Fibroblast of pulmonary artery (primary cell): Measurements from ENCODE around the gene ADARB2.
"Not testable (repeated sequence)": the region's sequence is repeated elsewhere in the genome, so short reads cannot be mapped to it uniquely, and the experiment has no call there.

Experiments used
- DNase-seq: peaks from one replicate; pipeline ENCODE4 v3.0.0-alpha.2; 2010; ENCODE audit warnings: low read depth
- H3K4me3 ChIP-seq: replicated peaks from 2 replicates; pipeline ENCODE4 v1.5.1; 2011; ENCODE audit warnings: low read depth, mild to moderate bottlenecking, control low read depth, low read length, moderate library complexity
- TF ChIP-seq, protein P1 (sequence below): IDR thresholded peaks from 2 replicates; pipeline ENCODE4 v1.5.1; 2011; ENCODE audit warnings: mild to moderate bottlenecking, control low read depth, low read length, inconsistent platforms; ENCODE audit errors: missing control alignments

Gene ADARB2

DNA sequence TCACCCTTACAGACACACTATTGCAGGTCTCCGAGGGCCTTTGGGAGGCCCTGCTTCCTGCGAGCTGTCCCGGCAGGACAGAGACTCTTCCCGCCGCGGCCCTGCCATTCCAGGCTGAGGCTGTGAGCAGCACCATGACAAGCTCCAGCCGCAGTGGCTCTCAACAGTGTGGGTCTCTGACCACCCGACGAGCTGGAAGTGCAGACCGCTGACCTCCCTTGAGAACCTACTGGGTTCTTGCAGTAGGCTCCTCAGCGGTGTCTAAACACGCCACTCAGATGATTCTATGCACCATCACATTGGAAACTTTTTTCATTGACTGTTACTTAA lies 377.7 kb downstream of the ADARB2 start:
- TF ChIP-seq, protein P1, sequence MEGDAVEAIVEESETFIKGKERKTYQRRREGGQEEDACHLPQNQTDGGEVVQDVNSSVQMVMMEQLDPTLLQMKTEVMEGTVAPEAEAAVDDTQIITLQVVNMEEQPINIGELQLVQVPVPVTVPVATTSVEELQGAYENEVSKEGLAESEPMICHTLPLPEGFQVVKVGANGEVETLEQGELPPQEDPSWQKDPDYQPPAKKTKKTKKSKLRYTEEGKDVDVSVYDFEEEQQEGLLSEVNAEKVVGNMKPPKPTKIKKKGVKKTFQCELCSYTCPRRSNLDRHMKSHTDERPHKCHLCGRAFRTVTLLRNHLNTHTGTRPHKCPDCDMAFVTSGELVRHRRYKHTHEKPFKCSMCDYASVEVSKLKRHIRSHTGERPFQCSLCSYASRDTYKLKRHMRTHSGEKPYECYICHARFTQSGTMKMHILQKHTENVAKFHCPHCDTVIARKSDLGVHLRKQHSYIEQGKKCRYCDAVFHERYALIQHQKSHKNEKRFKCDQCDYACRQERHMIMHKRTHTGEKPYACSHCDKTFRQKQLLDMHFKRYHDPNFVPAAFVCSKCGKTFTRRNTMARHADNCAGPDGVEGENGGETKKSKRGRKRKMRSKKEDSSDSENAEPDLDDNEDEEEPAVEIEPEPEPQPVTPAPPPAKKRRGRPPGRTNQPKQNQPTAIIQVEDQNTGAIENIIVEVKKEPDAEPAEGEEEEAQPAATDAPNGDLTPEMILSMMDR = no peak
- H3K4me3 ChIP-seq = no peak overlapping the region
- no peak for DNase-seq

DNA sequence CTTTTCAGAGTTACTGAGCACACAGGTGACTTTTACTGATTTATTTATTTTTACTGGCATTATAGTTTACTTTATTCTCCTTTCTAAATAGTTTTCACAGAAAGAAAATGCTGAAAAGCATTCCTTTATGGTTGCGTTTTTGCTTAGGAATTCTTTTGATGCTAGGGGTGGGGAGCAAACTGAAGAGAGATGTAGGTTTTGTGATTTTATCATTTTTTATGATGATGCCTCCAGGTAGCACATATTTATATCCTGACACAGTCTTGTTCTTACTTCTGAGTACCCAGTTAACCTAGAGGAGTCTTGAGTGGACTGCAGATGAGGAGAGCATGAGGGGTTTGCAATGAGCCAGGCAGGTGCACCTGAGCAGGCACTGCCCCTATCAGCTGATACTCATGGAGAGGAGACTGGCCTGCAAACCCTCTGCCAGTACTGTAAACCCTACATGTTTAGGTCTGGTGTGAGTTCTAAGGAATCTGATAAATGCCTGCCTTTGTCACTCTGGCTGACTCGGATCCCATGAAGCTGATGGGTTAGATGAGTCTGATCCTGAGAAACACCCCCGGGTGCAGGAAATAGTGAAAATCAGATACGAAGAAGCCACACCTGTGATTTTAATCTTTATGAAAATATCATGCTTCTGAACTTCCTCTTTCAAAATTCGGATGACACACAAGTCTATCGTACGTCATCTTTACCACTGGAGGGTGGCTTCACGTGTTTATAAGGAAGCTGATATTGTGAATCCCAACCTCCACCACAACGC lies 378.3 kb downstream of the ADARB2 start:
- TF ChIP-seq, protein P1 = no peak
- DNase-seq = no peak

DNA sequence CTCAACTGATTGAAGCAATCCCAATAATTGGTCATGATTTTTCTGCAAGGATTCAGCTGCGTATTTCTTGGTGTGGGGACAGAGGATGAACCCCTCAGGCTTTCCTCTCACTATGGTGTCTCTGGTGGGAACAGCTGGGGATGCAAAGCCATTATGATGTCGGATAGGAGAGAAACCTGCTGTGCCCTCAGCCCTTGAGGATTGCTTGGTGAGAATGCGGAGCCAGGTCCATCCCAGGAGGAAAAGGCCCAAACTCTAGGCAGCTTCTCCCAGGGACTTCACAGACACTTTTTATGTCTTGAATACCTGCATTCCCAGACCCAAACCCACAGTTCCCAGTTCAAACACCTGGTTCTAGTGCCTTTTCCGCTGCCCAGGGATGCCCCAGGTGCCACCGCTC lies 379.2 kb downstream of the ADARB2 start:
- TF ChIP-seq, protein P1 = no peak
- no peak overlapping the region for H3K4me3 ChIP-seq
- DNase-seq = no peak

More for the DNA sequence above, 378.3 kb downstream of the ADARB2 start:
- no peak overlapping the region for H3K4me3 ChIP-seq

DNA sequence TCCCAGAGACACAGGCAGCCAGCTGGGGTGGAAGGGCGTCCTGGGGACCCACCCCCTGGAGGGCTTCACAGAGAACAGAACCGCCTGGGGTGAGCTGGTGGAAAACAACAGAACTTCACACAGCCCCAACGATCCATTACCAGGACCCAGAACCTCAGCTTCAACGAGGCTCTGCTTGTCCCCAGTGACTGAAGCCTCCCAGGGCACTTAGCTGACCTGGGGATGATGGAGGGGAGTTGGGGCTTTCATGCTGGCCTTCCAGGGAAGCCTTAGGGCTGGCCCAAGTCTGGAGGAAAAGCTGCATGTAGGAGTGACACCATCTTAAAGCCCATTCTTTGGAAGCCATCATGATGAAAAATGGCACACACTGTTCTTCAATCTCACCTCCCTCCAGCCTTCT lies 381.0 kb downstream of the ADARB2 start:
- TF ChIP-seq, protein P1 = no peak
- no peak for DNase-seq
- H3K4me3 ChIP-seq = no peak overlapping the region

DNA sequence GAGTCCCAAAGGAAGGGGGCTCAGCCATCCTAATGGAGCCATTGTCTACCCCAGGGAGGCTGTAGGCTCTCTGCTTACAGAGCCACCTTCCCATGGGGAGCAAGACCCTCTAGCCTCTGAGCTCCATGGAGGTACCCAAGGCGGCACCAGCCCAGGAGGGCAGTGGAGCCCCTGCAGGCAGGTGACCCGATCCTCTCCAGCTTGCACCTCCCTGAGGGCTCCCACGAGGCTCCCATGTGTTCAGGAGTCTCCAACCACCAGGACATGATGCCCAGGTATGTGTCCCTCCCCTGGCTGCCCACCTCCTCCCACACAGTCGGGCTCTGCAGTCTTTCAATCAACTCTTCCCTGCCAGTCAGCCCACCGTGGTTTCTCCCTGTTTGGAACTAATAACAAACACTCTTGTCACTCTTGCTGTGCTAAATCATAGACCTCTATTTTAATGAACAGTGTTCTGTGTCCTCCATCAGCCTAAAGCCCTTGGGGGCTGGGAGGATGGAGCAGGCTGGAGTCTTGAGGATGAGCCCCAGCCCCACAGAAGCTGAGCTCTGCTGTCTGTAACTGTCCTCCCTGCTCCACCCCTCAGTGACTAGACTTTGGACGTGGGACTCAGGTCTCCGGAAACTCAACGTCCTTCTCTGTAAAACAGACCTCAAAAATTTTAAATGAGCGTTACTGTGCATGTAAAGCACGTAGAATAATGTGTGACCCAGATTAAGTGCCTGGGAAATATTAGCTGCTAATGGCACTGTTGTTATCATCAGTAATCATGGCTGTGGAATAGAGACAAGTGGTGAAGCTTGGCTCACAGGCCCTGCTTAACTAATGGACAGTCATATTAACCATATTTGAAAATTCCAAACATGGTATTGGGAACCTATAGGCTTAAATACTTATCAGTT lies 382.3 kb downstream of the ADARB2 start:
- no peak for DNase-seq
- TF ChIP-seq, protein P1 = no peak
- no peak overlapping the region for H3K4me3 ChIP-seq

DNA sequence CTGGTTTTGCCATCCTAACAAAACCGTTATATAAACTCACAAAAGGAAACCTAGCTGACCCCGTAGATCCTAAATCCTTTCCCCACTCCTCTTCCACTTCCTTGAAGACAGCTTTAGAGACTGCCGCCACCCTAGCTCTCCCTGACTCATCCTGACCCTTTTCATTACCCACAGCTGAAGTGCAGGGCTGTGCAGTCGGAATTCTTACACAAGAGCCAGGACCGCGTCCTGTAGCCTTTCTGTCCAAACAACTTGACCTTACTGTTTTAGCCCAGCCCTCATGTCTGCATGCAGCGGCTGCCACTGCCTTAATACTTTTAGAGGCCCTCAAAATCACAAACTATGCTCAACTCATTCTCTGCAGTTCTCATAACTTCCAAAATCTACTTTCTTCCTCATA lies 385.0 kb downstream of the ADARB2 start:
- H3K4me3 ChIP-seq, DNase-seq: not testable (repeated sequence)

DNA sequence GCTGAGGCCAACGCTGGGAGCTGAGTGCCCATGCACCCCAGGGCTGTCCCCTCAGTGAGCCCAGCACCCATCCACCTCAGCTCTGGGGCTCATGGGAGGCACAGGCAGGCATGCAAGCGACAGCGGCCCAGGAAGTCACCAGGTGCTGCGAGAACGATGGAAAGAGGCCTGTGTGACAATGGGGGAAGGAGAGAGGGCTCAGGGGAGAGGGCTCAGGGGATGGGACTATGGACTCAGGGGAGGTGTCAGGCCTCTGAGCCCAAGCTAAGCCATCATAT lies 388.6 kb downstream of the ADARB2 start:
- H3K4me3 ChIP-seq = no peak overlapping the region
- TF ChIP-seq, protein P1 = no peak
- no peak for DNase-seq
